ENCODE measurements around the gene CELSR1.

DNA sequence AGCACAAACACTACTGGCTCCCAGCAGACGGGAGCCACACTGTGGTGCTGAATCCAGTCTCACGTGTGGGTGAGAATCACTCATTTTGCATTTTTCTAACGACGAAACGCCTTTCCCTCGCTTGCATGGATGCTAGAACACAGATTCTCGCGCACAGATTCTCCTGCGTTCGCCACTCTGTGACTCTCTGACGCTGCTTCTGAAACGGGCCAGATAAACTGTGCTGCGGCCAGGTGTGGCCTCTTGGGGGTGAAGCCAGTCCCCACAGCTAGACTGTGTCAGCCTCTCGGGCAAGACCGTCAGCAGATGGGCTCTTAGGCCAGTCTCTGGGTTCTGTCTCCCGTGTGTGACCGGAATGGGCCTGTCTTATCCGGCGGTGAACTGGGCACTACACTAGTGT lies 157.4 kb downstream of the CELSR1 start:
- TF ChIP-seq, protein P1, sequence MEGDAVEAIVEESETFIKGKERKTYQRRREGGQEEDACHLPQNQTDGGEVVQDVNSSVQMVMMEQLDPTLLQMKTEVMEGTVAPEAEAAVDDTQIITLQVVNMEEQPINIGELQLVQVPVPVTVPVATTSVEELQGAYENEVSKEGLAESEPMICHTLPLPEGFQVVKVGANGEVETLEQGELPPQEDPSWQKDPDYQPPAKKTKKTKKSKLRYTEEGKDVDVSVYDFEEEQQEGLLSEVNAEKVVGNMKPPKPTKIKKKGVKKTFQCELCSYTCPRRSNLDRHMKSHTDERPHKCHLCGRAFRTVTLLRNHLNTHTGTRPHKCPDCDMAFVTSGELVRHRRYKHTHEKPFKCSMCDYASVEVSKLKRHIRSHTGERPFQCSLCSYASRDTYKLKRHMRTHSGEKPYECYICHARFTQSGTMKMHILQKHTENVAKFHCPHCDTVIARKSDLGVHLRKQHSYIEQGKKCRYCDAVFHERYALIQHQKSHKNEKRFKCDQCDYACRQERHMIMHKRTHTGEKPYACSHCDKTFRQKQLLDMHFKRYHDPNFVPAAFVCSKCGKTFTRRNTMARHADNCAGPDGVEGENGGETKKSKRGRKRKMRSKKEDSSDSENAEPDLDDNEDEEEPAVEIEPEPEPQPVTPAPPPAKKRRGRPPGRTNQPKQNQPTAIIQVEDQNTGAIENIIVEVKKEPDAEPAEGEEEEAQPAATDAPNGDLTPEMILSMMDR (conservative IDR thresholded peaks at IDR 0.05; ENCODE audit: low read length), result no peak
- no peak for TF ChIP-seq EZH2phosphoT487 (IDR thresholded peaks at IDR 0.05; ENCODE audit: borderline replicate concordance, low read depth, low read length)

Measured in OCI-LY7 (cell line).